Stimulated activated CD4-positive, alpha-beta T cell treated with anti-CD3 and anti-CD28 coated beads, Interleukin-4, amount 100 ng/mL, for 4 hours (primary cell): Measurements from ENCODE around the gene CHD9.
"Not testable (repeated sequence)": the region's sequence is repeated elsewhere in the genome, so short reads cannot be mapped to it uniquely, and the experiment has no call there.

Experiments
- DNase-seq, 2 experiments: peaks; one replicate each; pipeline ENCODE4 v3.0.0-alpha.2; 2020

The CHD9 gene

DNA sequence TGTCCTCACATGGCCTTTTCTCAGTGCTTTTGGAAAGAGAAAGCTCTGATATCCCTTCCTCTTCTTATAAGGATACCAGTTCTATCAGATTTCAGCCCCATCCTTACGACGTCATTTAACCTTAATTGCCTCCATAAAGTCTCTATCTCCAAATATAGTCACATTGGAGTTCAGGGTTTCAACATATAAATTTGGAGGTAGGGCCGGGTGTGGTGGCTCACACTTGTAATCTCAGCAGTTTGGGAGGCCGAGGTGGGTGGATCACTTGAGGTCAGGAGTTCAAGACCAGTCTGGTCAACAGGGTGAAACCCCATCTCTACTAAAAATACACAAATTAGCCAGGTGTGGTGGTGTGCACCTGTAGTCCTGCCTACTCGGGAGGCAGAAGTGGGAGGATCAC lies 7.3 kb upstream of the CHD9 start:
- not testable (repeated sequence) for DNase-seq

DNA sequence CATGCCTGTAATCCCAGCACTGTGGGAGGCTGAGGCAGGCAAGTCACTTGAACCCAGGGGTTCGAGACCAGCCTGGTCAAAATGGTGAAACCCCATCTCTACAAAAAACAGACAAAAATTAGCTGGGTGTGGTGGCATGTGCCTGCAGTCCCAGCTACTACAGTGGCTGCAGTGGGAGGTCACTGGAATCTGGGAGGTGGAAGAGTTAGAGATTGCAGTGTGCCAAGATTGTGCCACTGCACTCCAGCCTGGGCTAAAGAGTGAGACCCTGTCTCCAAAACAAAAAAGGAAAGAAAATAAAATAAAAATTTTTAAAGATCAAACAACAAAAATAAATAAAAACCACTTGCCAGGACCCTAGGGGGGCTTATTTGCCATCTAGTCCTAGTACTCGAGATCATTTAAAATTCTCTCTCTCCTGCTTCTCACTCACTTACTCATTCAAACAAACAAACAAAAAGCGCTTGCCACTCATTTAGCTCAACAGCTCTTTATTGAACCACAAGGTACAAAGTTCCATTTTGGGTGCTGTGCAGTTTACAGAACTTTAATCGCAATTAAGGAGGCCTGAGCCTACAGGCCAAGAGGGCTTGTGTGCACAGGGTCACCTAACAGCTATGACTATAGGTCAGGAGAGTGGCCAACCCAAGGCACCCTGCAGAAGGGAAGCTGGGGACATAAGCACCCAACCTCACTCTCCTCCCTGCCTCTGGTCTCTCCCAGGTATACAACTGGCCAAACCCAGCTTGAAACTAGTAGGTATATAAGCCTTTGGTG lies 6.5 kb upstream of the CHD9 start:
- no peak for DNase-seq

DNA sequence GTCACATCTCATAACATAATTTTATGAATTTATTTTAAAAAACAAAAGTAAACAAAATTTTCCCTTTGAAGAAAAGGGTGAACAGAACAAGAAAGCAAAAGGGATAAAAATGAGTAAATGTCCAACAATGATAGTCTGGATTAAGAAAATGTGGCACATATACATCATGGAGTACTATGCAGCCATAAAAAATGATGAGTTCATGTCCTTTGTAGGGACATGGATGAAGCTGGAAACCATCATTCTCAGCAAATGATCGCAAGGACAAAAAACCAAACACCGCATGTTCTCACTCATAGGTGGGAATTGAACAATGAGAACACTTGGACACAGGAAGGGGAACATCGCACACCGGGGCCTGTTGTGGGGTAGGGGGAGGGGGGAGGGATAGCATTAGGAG lies 3.5 kb upstream of the CHD9 start:
- not testable (repeated sequence) for DNase-seq

DNA sequence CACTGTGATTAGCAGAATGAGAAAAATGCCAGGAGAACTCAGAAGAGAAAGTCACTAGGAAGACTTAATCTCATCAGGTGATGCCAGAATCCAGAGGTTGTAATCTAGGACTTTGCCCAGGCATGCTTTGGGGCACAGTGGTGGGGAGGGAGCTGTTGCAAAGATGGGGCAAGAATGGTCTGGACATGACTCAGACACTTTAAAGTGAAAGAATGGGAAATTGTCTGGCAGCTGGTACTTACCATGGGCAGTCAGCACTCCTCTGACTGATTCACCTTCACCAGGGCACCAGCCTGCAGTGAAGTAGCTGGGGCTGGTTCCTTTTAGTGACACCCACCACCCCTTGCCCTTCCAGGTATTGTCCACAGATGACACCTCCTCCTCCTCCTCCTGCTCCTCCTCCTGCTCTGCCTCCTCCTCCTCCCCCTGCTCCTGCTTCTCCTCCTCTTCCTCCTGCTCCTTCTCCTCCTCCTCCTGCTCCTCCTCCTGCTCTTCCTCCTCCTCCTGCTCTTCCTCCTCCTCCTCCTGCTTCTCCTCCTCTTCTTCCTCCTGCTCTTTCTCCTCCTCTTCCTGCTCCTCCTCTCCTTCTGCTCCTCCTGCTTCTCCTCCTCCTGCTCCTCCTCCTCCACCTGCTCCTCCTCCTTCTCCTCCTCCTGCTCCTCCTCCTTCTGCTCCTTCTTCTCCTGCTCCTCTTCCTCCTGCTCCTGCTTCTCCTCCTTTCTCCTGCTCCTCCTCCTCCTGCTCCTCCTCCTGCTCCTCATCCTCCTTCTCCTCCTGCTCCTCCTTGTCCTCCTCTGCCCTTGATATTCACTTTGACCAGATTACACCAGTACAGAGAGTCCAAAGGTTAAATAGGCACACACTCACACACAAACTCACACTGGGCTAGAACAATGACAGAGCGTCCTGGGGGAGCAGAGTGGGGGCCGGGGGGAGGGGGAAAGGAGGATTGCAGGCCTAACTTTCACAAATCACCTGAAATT lies 2.0 kb upstream of the CHD9 start, which contains the start of gene CHD9NB:
TSS of gene CHD9NB (minus strand) at position 379 of the 983 bp plus-strand sequence. CDS start 8,739 bp downstream, outside the sequence.
- no peak for DNase-seq

DNA sequence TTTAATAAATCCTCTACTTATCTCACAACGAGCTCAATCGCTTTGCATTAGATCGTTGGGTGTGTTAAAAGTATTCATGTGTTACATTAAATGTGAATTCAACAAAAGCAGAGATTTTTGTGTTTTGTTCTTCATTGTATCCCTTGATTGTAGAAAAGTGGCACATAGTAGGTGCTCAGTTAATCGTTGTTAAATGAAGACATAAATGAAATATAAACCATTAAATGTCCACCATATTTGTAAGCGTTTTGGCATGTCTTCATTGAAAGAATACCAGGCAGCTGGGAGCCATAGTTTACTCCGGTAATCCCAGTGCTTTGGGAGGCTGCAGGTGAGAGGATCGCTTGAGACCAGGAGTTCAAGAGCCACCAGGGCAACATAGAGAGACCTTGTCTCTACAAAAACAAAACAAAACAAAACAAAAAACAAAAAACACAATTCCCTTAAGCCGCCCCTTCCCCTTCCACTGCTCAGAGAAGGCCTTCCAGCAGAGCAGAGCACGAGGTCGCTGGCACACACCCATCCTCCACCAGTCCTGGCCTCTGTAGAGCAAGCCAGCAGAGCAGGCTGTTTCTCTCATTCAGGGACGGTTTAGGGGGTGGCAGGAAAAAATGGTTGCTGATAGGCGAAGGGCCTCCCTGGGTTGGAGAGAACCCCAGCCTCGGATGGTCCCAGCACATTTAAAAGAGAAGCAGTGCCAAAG lies 673 bp upstream of the CHD9 start:
- DNase-seq, result no peak

DNA sequence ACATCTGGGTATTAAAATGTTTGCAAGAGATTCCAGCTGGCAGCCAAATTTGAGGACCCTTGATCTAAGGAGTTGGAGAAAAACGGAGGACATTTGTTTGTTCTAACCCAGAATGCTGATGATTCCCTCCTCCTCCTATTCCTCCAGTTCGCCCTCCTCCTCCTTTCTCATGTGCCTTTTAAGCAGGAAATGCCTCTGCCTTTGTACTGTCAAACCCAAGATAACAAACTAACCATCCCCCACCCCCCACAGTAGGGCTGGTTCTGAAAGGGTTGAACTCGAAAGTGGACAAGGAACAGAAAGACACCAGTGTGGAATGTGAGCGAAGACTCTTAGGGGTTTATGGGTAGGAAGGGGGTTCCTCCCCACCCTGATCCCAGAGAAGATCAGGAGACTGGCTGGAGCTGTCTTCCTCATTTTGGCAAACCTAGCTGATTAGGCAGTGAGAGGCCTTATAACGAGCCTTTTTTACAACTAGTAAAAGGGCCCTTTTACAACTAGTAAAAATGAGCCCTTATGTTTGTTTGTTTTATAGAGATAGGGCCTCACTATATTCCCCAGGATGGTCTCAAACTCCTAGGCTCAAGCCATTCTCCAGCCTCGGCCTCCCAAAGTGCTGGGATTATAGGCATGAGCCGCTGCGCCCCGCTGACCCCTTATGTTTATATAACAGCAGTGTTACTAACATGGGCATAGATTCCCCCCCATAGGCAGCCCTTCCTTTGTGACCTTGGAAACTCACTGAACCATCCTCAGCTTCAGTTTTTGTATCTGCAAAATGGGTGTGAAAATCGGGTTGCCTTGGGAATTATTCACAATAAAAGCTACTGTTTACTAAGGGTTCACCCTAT lies 975 bp downstream of the CHD9 start:
- DNase-seq, result no peak

DNA sequence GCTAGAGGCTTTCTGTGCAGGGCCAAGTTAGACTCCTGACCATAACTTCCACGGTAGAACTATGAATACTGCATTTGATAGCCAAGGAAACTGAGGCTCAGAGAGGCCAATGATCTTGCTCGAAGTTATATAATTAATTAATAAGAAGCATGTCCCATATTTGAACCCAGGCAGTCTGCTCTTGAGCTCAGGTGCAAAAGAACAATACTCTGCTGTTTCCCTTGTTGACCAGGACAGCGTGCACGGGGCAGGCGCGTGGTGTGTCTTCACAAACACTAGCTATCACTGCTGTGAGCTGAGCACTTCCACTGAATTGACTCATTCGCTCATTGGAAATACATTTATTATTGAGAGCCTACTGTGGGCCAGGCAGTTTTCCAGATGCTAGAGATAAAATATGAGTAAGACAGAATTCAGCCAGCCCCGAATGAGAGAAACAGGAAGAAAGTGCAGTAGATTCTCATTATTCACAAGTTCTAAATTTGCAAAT lies 1.6 kb downstream of the CHD9 start:
- DNase-seq, result no peak

DNA sequence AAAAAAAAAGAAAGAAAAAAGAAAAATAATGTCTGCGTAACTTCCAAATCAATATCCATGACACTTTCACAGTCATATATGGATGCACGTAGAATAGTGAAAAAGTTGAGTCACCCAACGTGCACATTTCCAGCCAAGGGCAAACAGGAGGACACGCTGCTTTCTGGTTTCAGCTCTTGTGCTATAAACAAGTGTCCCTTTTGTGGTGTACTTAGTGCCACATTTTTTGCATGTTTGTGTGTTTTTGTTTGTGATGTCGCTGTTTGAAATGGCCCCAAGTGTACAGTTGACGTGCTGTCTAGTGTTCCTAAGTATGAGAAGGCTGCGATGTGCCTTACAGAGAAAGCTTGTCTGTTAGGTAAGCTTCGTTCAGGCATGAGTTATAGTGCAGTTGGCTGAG lies 2.9 kb downstream of the CHD9 start:
- DNase-seq, result no peak

DNA sequence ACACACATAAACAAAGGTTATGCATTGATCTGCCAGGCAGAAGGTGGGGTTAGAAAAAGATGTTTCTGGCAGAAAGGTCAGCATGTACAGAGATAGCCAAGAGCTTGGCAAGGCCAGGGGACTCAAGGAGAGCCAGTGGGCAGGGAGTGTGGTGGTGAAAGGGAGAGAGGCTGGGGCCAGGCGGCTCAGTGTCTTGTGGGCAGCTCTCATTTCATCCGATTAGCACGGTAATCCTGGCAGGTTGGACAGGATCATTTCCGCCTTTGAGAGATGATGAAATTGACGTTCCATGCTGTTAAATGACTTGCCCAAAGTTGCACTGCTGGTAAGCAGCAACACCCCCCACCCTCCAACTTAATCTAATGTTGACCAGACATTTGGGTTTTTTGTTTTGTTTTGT lies 3.6 kb downstream of the CHD9 start:
- no peak for DNase-seq

DNA sequence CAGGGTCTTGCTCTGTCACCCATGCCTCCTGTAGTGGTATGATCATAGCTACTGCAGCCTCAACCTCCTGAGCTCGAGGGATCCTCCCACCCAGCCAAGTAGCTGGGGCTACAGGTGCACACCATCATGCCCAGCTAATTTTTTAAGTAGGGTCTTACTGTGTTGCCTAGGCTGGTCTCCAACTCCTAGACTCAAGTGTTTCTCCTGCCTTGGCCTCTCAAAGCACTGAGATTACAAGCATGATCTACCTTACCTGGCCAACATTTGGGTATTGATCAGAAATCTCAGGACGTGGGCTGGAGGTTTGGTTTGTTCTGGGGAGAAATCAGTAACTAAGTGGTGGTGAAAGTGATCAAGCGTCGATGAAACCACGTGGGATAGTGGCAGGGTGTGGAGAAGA lies 4.1 kb downstream of the CHD9 start:
- no peak for DNase-seq

DNA sequence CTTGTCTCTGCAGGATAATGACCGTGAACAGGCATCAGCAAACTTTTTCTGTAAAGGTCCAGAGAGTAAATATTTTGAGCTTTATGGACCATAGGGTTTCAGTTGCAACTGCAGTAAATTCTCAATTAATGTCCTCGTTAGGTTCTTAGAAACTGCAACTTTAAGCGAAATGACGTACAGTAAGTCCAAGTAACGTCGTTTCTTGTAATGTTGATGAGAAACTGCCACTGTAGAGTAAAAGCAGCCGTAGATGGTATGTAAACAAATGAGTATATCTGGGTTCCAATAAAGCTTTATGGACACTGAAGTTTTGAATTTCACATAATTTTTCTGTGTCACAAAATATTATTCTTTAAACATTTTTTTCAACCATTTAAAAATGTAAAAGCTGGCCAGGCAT lies 4.9 kb downstream of the CHD9 start:
- DNase-seq, result no peak

DNA sequence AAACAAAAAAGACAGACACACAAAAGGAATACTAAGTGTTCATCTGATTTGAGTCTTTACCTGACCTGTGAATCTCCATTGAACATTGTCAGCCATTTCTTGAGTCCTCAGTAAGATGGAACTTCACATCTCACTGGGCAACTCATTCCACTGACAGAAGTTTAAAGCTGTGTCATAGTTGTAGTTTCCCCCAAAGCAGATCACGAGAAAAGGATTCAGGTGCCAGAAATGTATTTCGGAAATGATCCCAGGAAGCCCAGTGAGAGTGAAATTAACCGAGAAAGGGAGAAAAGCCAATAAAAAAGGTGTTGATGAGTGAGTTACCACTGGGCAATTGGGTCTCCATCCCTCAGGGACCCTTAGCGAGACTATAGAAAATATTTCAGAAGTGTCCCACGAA lies 6.5 kb downstream of the CHD9 start:
- DNase-seq, result no peak

DNA sequence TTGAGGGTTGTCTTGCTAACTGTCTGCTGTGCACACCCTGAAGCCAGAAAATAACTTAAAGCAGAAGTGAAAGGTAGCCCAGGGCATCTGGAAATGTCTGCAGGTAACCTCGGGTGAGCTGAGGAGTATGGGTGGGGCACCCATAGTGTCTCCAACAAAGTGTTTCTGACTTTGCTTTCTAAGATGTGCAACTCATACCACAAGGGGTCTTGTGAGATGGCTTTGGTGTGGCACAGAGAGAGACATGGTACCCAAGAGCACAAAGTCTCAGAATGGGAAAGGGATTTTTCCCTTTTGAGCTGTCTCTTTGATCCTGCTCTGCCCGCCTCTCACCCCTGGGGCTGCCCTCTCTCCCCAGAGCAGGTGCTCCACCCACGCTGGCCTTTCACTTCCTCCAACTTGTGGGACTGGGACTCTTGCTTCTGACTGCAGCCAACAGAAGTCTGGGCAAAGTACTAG lies 6.9 kb downstream of the CHD9 start:
- peak; percentile 7 to 11 for DNase-seq

DNA sequence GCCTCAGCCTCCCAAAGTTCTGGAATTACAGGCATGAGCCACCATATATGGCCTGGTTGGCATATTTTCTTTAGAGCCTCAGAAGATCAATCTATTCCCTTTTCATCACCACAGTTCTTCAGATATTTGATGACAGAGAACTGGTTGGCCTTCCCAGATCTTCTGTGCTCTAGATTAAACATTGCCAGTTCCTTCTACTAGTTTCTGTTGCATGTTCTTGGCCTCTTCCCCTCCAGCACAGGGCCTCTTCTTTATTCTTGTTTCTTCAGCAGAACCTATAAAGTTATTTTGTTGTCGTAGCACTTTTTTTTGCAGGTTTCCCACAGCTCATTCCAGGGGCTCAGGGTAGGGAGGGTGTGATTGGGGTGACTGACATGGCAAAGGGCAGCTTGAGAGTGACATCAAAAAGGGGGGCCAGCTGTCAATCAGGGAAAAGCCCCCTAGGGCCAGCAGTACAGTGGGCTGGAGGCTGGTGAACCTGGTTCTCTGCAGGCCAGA lies 9.3 kb downstream of the CHD9 start:
- DNase-seq, result no peak

DNA sequence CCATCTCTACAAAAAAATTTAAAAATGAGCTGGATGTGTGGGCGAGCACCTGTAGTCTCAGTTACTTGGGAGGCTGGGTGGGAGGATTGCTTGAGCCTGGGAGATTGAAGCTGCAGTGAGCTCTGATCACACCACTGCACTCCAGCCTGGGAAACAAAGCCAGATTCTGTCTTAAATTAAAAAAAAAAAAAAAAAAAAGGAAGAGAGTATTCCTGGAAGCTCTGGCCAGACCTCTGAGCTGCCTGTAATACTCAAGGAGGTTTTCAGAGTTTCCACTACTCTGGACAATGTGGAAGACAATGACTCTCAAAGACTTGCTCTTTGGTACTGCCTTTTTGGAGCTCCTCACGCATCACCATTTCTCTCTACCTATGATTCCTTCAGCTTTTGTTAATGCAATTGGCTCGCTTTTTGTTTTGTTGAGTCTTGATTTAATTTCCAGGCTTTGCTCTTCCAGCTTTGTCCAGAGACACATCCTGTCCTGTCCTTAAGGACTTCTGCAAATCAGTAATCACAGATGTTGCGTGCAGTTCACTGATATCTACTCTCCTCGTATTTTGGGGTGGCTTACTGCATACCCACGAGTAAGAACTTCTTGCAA lies 10.8 kb downstream of the CHD9 start:
- no peak for DNase-seq

DNA sequence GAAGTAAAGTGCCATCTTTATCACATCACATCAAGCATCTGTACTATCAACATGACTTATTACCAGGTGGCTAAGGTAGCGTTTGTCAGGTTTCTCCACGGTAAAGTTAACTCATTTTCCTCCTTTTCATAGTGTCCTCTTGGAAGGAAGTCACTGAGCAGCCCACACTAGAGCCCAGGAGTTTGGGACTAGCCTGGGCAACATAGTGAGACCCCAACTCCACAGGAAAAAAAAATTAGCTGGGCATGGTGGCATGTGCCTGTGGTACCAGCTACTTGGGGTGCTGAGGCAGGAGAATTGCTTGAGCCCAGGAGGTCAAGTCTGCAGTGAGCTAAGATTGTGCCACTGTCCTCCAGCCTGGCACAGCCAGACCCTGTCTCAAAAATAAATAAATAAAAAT lies 12.9 kb downstream of the CHD9 start:
- no peak for DNase-seq

DNA sequence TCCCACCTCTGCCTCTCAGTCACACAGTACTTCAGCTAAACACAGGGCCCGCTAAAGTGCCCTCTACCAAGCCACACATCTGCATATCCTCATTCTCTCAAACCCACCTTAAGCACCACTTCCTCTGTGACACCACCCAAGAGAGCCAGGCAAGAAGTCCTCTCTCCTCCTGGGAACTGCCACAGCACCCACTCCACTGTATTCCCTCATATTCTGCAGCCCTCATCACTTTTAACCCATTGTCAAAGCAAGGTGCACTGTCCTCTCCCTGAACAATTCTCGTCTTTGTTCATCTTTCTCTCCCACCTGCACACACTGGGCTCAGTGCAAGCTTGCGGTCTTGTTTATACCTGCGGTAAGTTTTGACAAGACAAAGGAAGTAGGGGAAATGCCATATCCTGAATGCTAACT lies 13.6 kb downstream of the CHD9 start:
- no peak for DNase-seq

DNA sequence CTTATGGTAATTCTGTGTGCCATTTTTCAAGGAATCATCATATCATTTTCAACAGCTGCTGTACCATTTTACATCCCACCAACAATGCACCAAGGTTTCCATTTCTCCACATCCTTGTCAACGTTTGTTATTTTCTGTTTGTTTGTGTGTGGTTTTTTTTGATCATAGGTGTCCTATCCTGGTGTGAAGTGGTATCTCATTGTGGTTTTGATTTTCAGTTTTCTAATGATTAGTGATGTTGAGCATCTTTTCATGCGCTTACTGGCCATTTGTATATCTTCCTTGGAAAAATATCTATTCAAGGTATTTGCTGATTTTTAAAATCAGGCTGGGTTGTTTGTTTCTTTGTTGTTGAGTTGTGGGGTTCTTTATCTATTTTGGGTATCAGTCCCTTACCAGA lies 15.0 kb downstream of the CHD9 start:
- no peak for DNase-seq

DNA sequence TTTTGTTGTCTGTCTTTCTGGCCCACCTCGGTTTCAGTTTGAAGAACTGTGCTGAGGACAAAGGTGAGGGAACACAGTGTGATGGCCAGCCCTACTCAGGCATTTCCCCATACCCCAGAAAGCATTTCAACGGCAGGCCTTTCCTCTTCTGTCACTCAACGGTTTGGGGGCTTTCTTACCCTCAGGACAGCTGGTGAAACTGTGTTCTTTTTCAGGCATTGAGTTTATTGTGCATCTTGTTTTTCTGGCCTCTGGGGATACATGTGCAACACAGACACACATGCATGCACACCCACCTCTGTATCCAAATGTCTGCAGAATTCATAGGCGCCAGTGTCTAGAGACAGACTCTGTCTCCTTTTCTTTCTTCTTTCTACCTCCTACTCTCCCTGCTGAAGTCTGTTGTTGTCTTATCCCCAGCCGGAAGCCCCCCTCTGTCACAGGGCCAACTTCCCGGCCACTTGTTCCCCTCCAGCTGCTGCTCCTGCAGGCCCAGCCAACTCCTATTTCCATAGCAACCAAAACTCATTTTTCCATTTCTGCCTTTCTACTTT lies 17.0 kb downstream of the CHD9 start:
- DNase-seq, result no peak

DNA sequence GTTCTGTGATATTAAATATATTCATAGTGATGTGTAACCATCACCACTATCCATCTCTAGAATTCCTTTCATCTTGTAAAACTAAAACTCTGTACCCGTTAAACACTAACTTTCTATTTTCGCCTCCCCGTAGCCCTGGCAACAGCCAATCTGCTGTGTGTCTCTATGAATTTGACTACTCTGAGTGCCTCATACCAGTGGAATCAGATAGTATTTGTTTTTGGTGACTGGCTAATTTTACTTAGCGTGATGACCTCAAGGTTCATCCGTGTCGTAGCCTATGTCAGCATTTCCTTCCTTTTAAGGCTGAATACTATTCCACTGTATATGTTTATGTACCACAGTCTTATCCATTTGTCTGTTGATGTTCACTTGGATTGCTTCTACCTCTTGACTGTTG lies 18.2 kb downstream of the CHD9 start:
- DNase-seq, result no peak

DNA sequence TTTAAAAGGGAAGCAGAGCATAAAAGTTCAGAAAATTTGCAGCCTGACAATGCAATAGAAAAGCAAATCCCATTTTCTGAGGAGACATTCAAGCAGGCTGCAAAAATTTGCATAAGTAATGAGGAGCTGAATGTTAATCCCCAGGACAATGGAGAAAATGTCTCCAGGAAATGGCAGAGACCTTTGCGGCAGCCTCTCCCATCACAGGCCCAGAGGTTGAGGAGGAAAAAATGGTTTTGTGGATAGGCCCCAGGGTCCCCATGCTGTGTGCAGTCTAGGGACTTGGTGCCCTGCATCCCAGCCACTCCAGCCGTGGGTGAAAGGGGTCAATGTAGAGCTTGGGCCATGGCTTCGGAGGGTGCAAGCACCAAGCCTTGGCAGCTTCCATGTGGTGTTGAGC lies 19.5 kb downstream of the CHD9 start:
- not testable (repeated sequence) for DNase-seq
